Measurements from ENCODE around the gene NUDT6.
A peak's percentile ranks its signal among the peaks of the same experiment; 100 is the strongest.
"Not testable (repeated sequence)": the region's sequence is repeated elsewhere in the genome, so short reads cannot be mapped to it uniquely, and the experiment has no call there.

The NUDT6 gene

GRCh38 chr4:122948671-122949070, 26.3 kb upstream of the NUDT6 start:
- peaks cover 33% of the 10 kb centered on the region for H3K36me3 ChIP-seq (ENCODE audit: control insufficient read depth, insufficient read depth, low read length)
- H3K27me3 ChIP-seq (ENCODE audit: control insufficient read depth, insufficient read depth, low read length), result no peaks in the 10 kb centered on the region
- no peaks in the 10 kb centered on the region for H3K4me1 ChIP-seq (ENCODE audit: control insufficient read depth, insufficient read depth, low read length)
- no peak overlapping the region for H3K4me3 ChIP-seq (ENCODE audit: low read depth, low read length)
- H3K9me3 ChIP-seq (ENCODE audit: control insufficient read depth, insufficient read depth, low read length), result peaks cover 5% of the 10 kb centered on the region
- no peak overlapping the region for H3K9ac ChIP-seq (ENCODE audit: low read depth, low read length)

GRCh38 chr4:122946142-122946541, 23.7 kb upstream of the NUDT6 start:
- peaks cover 5% of the 10 kb centered on the region for H3K9me3 ChIP-seq (ENCODE audit: control insufficient read depth, insufficient read depth, low read length)
- H3K9ac ChIP-seq (ENCODE audit: low read depth, low read length), result no peak overlapping the region
- H3K27me3 ChIP-seq (ENCODE audit: control insufficient read depth, insufficient read depth, low read length), result no peaks in the 10 kb centered on the region
- peaks cover 21% of the 10 kb centered on the region for H3K36me3 ChIP-seq (ENCODE audit: control insufficient read depth, insufficient read depth, low read length)
- H3K4me1 ChIP-seq (ENCODE audit: control insufficient read depth, insufficient read depth, low read length), result no peaks in the 10 kb centered on the region
- H3K4me3 ChIP-seq (ENCODE audit: low read depth, low read length), result no peak overlapping the region

- H3K36me3 ChIP-seq (ENCODE audit: control insufficient read depth, insufficient read depth, low read length), result peaks cover 16% of the 10 kb centered on the region
- not testable (repeated sequence) for H3K4me1 ChIP-seq (ENCODE audit: control insufficient read depth, insufficient read depth, low read length); H3K4me3 ChIP-seq (ENCODE audit: low read depth, low read length); H3K27me3 ChIP-seq (ENCODE audit: control insufficient read depth, insufficient read depth, low read length); H3K9ac ChIP-seq (ENCODE audit: low read depth, low read length); H3K9me3 ChIP-seq (ENCODE audit: control insufficient read depth, insufficient read depth, low read length)
These were observed 22.7 kb upstream of the NUDT6 start for GRCh38 chr4:122945136-122945535.

- H3K27me3 ChIP-seq (ENCODE audit: control insufficient read depth, insufficient read depth, low read length), result no peaks in the 10 kb centered on the region
- peaks cover 12% of the 10 kb centered on the region for H3K36me3 ChIP-seq (ENCODE audit: control insufficient read depth, insufficient read depth, low read length)
- no peak overlapping the region for H3K9ac ChIP-seq (ENCODE audit: low read depth, low read length)
- H3K4me1 ChIP-seq (ENCODE audit: control insufficient read depth, insufficient read depth, low read length), result no peaks in the 10 kb centered on the region
- H3K4me3 ChIP-seq (ENCODE audit: low read depth, low read length), result no peak overlapping the region
- H3K9me3 ChIP-seq (ENCODE audit: control insufficient read depth, insufficient read depth, low read length), result no peaks in the 10 kb centered on the region
These were observed 10.4 kb upstream of the NUDT6 start for GRCh38 chr4:122932763-122933162.

GRCh38 chr4:122930862-122931261, 8.5 kb upstream of the NUDT6 start:
- H3K9me3 ChIP-seq (ENCODE audit: control insufficient read depth, insufficient read depth, low read length), result no peaks in the 10 kb centered on the region
- no peaks in the 10 kb centered on the region for H3K27me3 ChIP-seq (ENCODE audit: control insufficient read depth, insufficient read depth, low read length)
- H3K36me3 ChIP-seq (ENCODE audit: control insufficient read depth, insufficient read depth, low read length), result peaks cover 12% of the 10 kb centered on the region
- no peak overlapping the region for H3K9ac ChIP-seq (ENCODE audit: low read depth, low read length)
- no peaks in the 10 kb centered on the region for H3K4me1 ChIP-seq (ENCODE audit: control insufficient read depth, insufficient read depth, low read length)
- H3K4me3 ChIP-seq (ENCODE audit: low read depth, low read length), result no peak overlapping the region

GRCh38 chr4:122928930-122929329, 6.5 kb upstream of the NUDT6 start:
- Histone ChIP-seq H3K4me3 (ENCODE audit: low read depth, low read length) (no peak overlapping the region), H3K9me3 (ENCODE audit: control insufficient read depth, insufficient read depth, low read length) (no peaks in the 10 kb centered on the region), H3K27me3 (ENCODE audit: control insufficient read depth, insufficient read depth, low read length) (no peaks in the 10 kb centered on the region), H3K4me1 (ENCODE audit: control insufficient read depth, insufficient read depth, low read length) (no peaks in the 10 kb centered on the region), H3K36me3 (ENCODE audit: control insufficient read depth, insufficient read depth, low read length) (peaks cover 3% of the 10 kb centered on the region), H3K9ac (ENCODE audit: low read depth, low read length) (no peak overlapping the region)

GRCh38 chr4:122922877-122923511, 597 bp upstream of the NUDT6 start:
- Histone ChIP-seq H3K4me3 (ENCODE audit: low read depth, low read length) (peak overlapping the region; percentile 91), H3K36me3 (ENCODE audit: control insufficient read depth, insufficient read depth, low read length) (no peaks in the 10 kb centered on the region), H3K4me1 (ENCODE audit: control insufficient read depth, insufficient read depth, low read length) (peaks cover 3% of the 10 kb centered on the region), H3K9ac (ENCODE audit: low read depth, low read length) (peak overlapping the region; percentile 84), H3K27me3 (ENCODE audit: control insufficient read depth, insufficient read depth, low read length) (no peaks in the 10 kb centered on the region), H3K9me3 (ENCODE audit: control insufficient read depth, insufficient read depth, low read length) (no peaks in the 10 kb centered on the region)

- Histone ChIP-seq H3K9ac (ENCODE audit: low read depth, low read length) (no peak overlapping the region), H3K36me3 (ENCODE audit: control insufficient read depth, insufficient read depth, low read length) (no peaks in the 10 kb centered on the region), H3K9me3 (ENCODE audit: control insufficient read depth, insufficient read depth, low read length) (no peaks in the 10 kb centered on the region), H3K4me3 (ENCODE audit: low read depth, low read length) (peak overlapping the region; percentile 91), H3K27me3 (ENCODE audit: control insufficient read depth, insufficient read depth, low read length) (no peaks in the 10 kb centered on the region), H3K4me1 (ENCODE audit: control insufficient read depth, insufficient read depth, low read length) (peaks cover 3% of the 10 kb centered on the region)
These were observed 1.1 kb downstream of the NUDT6 start for GRCh38 chr4:122921300-122921699.

- Histone ChIP-seq H3K9ac (ENCODE audit: low read depth, low read length) (no peak overlapping the region), H3K4me1 (ENCODE audit: control insufficient read depth, insufficient read depth, low read length) (peaks cover 3% of the 10 kb centered on the region), H3K4me3 (ENCODE audit: low read depth, low read length) (no peak overlapping the region)
These were observed 1.9 kb downstream of the NUDT6 start for GRCh38 chr4:122920473-122920872.

GRCh38 chr4:122917731-122918130, 4.7 kb downstream of the NUDT6 start:
- Histone ChIP-seq H3K36me3 (ENCODE audit: control insufficient read depth, insufficient read depth, low read length) (no peaks in the 10 kb centered on the region), H3K9me3 (ENCODE audit: control insufficient read depth, insufficient read depth, low read length) (no peaks in the 10 kb centered on the region), H3K9ac (ENCODE audit: low read depth, low read length) (no peak overlapping the region), H3K4me3 (ENCODE audit: low read depth, low read length) (no peak overlapping the region), H3K27me3 (ENCODE audit: control insufficient read depth, insufficient read depth, low read length) (no peaks in the 10 kb centered on the region), H3K4me1 (ENCODE audit: control insufficient read depth, insufficient read depth, low read length) (peaks cover 3% of the 10 kb centered on the region)

More at GRCh38 chr4:122920473-122920872, 1.9 kb downstream of the NUDT6 start:
- Histone ChIP-seq H3K36me3 (ENCODE audit: control insufficient read depth, insufficient read depth, low read length) (no peaks in the 10 kb centered on the region), H3K27me3 (ENCODE audit: control insufficient read depth, insufficient read depth, low read length) (no peaks in the 10 kb centered on the region), H3K9me3 (ENCODE audit: control insufficient read depth, insufficient read depth, low read length) (no peaks in the 10 kb centered on the region)

- no peaks in the 10 kb centered on the region for H3K4me1 ChIP-seq (ENCODE audit: control insufficient read depth, insufficient read depth, low read length)
- no peaks in the 10 kb centered on the region for H3K27me3 ChIP-seq (ENCODE audit: control insufficient read depth, insufficient read depth, low read length)
- H3K9ac ChIP-seq (ENCODE audit: low read depth, low read length), result no peak overlapping the region
These were observed 7.5 kb downstream of the NUDT6 start for GRCh38 chr4:122914938-122915337.

GRCh38 chr4:122914292-122914904, 8.0 kb downstream of the NUDT6 start:
- Histone ChIP-seq H3K36me3 (ENCODE audit: control insufficient read depth, insufficient read depth, low read length) (no peaks in the 10 kb centered on the region), H3K4me1 (ENCODE audit: control insufficient read depth, insufficient read depth, low read length) (no peaks in the 10 kb centered on the region), H3K9me3 (ENCODE audit: control insufficient read depth, insufficient read depth, low read length) (no peaks in the 10 kb centered on the region), H3K27me3 (ENCODE audit: control insufficient read depth, insufficient read depth, low read length) (no peaks in the 10 kb centered on the region), H3K9ac (ENCODE audit: low read depth, low read length) (no peak overlapping the region), H3K4me3 (ENCODE audit: low read depth, low read length) (no peak overlapping the region)

More at GRCh38 chr4:122914938-122915337, 7.5 kb downstream of the NUDT6 start:
- H3K4me3 ChIP-seq (ENCODE audit: low read depth, low read length), result no peak overlapping the region
- no peaks in the 10 kb centered on the region for H3K9me3 ChIP-seq (ENCODE audit: control insufficient read depth, insufficient read depth, low read length)
- H3K36me3 ChIP-seq (ENCODE audit: control insufficient read depth, insufficient read depth, low read length), result no peaks in the 10 kb centered on the region

All from iPS-15b (cell line).